T1000 (cell line): Measurements from ENCODE around the gene ZNF217.
A peak's percentile ranks its signal among the peaks of the same experiment; 100 is the strongest.
"Not testable (repeated sequence)": the region's sequence is repeated elsewhere in the genome, so short reads cannot be mapped to it uniquely, and the experiment has no call there.

Experiments
- DNase-seq: peaks from one replicate; lab custom pipeline; 2025; ENCODE audit warnings: mixed read lengths; lab: John Stamatoyannopoulos, UW

Gene ZNF217

DNA sequence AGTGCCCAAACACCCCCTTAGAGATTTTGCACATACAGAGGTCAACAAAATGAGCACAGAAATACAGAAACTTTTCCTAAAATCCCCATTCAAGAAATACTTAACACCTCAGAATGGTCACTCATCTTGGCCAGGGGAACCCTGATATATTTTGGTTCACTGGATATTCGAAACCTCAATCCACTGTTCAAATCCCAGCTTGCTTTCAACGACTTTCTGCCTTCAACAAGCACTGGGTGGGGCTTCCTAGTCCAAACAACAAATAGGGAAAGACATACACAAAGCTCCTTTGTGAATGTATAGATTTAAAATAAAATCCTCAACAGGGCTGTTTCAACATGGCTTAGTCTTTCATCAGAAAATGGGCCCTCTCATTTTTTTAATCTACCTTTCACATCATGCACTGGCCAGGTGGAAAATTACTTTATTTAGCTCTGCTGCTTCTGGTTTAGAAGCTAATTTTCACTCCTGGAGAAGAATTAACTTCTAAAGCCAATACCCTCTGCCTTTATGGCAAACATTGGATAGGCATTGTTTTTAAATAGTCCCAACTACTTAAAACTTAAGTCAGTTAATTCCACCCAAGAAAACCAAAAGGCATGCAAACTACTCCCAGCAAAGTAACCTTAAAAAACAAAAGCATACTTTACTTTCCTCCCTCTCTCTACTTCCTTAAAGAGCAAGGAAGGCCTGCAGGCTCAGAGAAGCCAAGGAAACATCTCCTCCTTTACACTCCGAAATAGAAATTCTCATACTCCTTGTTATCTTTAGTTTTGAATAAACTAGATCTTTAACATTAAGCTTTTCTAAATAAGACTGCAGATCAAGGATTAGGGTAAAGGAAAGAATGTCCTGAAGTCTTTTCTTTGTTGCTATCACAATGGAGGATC lies 9.7 kb downstream of the ZNF217 start:
- not testable (repeated sequence) for DNase-seq

GRCh38 chr20:53582574-53583351 lies 10.9 kb downstream of the ZNF217 start:
- DNase-seq, result peak; percentile 56

DNA sequence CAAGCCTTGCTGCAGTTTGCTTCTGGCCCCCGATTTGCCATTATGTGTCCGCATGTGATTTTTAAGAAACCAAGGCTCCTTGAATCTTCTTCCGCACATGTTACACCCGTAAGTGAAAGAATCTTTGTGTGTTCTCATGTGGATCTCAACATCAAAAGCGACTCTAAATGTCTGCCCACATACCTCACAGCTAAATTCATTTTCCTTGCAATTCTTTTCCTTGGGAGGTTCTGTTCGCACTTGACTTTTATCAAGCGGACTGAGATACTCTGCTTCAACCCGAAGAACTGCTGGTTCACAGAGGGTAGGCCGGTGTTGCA lies 11.4 kb downstream of the ZNF217 start:
- no peak for DNase-seq

GRCh38 chr20:53581444-53582250 lies 12.0 kb downstream of the ZNF217 start:
- no peak for DNase-seq

DNA sequence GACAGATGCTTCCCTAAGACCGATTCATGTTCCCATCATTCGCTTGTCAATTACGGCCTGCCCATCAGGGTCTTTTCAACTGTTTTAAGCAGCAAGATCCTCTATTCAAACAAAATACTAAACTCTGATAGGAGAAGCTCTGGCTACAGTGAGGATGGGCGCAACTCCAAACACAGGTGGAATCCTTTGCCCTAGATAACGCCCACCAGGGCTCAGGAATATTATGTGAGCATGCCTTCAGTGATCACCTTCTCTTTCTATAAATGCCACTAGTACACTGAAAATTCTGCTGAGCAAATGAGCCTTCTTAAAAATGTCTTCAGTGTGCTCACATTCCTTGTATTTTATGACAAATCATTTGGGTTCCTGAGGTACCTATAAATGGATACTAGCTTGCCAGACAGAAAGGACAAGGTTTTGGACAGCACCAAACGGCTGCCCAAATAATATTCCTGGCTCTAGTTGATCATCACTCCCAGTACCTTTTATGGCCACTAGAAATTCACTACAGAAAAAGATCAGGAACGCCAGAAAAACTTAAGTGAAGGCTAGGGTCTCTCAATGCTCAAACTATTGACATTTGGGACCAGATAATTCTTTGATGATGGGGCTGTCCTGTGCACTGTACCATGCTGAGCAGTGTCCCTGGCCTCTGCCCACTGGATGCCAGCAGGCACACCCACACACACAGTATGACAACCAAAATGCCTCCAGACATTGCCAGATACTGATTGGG lies 13.1 kb downstream of the ZNF217 start:
- no peak for DNase-seq

DNA sequence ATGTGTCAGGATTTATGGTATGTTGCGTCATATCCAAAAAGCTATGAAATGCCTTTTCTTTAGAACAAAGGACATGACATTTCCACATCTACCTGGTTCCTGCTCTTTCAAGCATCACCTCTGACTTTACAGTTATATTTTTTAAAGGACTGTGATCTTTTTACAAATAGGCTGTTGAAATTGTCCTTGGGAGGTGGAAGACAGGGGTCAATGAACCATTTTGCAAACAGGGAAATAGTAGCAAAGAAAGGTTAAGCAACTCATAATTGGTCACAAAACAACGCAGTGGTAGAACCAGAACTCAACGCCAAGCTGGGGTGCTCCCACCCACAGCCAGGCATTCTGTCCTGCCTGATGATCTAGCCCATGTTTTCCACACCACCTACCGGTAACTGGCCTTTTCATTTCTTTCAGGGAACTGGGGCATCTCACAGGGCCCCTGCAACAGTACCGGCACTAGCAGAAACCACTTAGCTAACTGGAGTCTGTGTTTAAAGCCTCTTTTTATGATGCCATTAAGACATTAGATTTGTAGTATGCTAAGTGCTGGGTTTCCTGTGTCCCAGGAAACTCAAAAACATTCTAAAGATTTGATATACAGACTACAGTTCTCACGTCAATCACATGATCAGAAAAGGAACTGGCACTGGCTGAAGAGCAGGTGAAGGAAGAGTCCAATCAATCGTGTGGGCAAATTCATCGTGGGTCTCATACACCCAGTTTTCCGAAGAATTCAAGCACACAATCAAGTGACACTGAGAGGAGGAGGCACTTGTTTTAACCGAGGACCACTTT lies 13.9 kb downstream of the ZNF217 start:
- DNase-seq, result no peak

- DNase-seq, result no peak
Observed at GRCh38 chr20:53579266-53579580, 14.4 kb downstream of the ZNF217 start.

- DNase-seq, result peak; percentile 66
Observed at GRCh38 chr20:53578492-53579222, 15.0 kb downstream of the ZNF217 start.

DNA sequence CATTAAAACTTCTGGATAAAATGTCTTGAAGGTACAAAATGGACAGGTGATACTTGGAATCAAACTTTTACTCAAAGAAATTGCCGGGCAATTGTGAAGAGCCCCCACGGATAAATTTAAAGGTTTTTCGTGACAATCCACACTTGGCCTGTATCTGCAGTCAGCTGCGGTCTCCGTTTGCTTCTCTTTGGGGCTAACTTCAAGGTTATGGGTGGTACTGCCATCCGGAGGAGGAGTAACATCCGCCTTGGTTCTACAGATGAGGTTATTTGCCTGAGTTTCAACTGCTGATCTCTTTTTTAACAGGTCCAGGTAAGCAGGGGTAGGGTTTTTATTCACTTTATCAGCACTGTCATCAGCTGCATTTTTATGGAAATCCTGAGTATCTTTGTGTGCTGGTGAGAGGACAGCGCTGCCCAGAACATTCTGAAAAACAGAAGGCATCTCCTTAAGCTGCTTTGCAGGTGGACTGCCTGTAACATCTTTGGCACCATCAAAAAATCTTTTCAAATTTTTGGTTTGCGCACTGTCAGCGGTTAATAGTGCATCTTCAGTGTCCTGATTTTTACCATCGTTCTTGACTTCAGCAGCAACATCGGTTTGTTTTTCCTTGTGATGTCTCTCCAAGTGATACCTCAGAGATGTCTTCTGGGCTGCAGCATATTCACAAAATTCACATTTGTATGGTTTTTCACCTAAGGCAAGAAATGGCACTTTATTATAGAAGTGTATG lies 16.9 kb downstream of the ZNF217 start:
- no peak for DNase-seq

- DNase-seq, result no peak
Observed at GRCh38 chr20:53576195-53576580, 17.5 kb downstream of the ZNF217 start.

DNA sequence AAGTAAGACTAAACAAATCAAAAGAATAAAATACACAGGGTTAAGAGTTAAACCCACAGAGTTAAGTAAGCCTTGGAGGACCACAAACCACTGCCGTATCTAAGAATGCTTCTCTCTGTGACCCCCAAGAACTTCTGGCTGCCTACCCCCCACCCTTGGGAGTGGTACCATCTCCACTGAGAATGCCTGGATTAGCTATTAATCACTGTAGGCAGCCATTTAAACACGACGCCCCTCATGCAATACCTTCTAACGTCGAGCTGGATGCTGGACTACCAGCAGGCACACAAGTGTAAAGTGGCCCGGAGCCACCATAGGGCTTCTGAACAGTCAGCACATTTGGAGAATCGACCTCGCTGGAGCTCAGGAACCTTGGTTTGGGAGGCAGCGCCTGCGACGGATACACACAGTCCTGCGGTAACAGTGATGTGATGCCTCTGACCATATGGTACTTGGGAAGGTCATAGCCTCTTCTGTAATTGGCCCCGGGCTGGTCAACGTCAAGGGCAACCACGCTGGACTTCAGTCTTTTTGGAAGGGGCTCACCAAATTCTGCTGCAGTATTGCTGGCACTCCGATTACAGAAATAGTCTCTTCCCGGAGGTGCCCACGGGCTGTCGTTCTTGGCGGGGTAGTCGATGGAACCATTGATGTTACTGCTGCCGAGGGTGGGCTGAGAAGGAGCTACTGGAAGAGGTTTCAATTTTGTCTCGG lies 18.0 kb downstream of the ZNF217 start:
- no peak for DNase-seq

DNA sequence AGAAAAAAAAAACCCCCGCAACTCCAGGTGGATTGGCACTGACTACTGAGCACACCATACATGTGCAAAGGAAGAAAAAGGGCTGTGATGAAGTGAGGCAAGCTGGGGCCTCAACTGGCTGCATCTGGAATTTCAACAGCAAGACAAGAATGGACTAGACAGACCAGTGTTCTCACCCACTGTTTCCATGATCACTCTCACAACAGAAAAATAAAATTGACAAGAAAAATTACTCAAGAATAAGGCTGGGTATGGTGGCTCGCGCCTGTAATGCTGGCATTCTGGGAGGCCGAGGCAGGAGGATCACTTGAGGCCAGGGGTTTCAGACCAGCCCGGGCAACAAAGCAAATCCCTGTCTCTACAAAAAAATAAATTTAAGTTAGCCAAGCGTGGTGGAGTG lies 18.8 kb downstream of the ZNF217 start:
- DNase-seq, result no peak

DNA sequence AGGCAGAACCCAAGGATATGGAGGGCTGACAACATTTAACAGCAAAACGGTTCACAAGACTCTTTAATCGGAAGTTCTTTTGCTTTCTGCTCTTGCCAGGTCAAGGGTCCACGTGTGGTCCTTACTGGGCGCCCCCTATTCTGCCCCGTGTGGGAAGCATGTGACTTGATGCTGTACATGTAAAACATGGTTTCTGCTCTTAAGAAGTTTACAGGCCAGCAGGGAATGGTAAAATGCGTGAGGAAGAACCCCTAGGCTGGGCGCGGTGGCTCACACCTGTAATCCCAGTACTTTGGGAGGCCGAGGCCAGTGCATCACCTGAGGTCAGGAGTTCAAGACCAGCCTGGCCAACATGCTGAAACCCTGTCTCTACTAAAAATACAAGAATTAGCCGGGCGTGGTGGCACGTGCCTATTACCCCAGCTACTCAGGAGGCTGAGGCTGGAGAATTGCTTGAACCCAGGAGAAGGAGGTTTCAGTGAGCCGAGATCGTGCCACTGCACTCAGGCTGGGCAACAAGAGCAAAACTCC lies 19.3 kb downstream of the ZNF217 start:
- no peak for DNase-seq

DNA sequence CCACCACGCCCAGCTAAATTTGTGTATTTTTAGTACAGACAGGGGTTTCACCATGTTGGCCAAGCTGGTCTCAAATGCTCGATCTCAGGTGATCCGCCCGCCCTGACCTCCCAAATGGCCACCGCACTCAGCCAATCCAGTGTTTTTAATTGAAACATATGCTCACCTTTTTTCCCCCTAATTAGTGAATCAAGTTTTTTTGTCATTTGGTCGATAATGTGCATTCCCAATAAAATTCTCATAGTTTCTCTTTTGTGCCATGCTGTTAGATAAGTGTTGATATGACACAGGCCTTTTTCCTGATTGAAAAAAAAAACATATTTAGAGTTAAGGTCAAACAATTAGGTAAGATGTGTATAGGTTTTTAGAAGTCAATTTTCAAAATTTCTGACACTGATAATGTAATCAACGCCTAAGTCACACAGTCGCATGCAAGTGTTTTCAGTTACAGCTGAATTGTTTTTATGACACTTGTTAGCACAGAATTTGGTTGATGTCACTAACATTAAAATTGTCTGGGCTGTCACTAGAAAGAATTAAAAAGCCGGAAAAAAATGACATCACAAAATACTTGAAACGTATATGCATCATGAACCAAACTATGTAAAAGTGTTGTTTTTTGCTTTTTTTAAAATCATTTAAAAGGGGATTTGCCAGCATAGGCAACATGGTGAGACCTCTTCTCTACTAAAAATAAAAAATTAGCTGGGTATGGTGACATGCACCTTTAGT lies 21.9 kb downstream of the ZNF217 start:
- no peak for DNase-seq

GRCh38 chr20:53570446-53571276 lies 23.0 kb downstream of the ZNF217 start:
- DNase-seq, result no peak

DNA sequence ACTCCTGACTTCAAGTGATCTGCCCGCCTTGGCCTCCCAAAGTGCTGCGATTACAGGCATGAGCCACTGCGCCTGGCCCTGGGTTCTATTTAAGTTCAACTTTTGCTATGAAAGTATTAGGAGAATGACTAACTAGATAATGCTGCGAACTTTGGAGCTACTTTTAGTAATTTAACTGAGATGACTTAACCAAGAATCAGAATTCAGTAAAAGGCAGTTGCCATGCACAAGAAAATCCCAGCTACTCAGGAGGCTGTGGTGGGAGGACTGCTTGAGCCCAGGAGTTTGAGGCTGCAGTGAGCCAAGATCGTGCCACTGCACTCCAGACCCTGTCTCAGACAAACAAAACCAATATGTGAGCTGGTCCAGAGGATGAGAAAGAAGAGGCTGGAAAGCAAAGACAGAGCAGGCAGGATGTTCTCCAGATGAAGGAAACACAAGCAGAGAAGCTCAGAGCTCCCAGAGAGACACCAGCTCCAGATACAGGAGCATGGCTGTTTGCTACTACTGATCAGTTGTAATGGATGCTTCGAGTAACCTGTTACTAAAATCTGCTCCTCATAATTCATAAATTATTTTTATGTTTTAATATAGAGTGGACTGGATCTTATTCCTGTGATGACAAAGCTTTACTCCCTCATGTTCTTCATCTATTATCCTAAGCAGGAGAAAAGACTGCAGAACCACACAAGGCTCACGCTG lies 23.9 kb downstream of the ZNF217 start:
- no peak for DNase-seq

- no peak for DNase-seq
Observed at GRCh38 chr20:53569005-53569404, 24.6 kb downstream of the ZNF217 start.
